Stimulated activated CD4-positive, alpha-beta T cell treated with anti-CD3 and anti-CD28 coated beads, Interleukin-1b, Interleukin-23, amount 100 ng/mL, for 48 hours (primary cell): Measurements from ENCODE around the gene FRMPD4.

Experiments used
- DNase-seq: peaks from one replicate; pipeline ENCODE4 v3.0.0-alpha.2; 2020

Gene FRMPD4

DNA sequence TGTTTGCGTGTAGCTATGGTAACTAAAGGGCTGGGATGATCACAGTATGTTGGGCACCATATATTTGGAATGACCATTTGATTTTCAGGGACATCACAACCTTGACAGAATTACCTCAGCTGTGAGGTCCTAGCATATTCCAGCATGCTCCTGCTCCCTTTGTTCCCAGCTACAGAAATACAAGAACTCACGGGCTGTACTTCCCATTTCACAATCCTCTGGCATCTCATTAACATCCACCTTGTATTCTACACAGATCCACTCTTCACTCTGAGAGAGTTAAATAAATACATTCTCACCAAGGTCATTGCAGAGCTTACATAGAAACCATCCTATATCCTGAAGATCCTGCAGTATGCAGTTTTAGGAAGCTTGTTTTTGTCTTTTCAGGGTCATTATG lies 169.7 kb downstream of the FRMPD4 start:
- no peak for DNase-seq

DNA sequence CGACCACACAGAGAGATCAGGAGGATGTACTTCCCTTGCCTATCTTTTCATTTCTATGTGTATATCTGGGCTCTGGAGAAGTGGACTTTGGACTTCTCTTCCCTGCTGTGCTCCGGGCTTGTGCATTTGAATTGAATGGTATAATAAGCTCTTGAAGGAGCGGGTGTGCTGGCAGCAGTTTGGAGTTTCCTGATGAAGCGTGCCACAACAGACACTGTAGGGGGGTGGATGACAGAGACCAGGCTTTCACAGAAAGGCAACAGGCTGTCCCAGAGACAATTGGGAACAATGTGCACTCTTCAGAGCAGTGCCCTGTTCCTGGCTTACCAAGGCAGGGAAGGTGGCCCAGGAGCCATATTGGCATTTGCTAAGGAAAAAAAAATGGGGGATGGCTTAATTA lies 170.1 kb downstream of the FRMPD4 start:
- DNase-seq, result no peak

DNA sequence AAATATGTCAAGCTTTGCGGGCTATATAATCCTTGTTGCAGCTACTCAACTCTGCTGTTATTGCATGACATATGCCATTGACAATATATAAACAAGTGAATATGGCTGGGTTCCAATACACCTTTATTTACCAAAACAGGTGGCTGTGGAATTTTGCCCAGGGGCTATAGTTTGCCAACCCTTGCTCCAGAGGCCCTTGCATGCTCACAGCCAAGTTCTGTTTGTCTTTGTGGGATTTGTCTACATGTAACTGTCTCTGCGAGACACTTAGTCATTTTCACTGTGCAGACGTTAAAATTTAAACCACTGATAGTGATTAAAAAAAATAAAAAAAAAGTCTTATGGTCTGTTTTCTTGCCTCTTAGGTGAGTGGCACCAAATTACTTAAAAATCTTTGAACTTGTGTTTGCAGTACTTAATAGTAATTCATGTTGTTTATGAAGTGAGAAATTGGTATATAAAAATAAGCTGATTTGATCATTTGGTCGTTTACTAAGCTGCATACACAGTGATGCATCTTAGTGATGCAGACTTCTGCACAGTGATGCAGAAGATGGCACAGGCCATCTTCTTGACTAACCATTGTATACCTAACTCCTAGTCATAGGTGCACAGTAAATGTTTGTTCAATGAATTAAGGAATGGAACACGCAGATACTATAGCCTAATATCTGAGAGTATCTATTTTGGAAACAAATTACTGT lies 170.9 kb downstream of the FRMPD4 start:
- no peak for DNase-seq

DNA sequence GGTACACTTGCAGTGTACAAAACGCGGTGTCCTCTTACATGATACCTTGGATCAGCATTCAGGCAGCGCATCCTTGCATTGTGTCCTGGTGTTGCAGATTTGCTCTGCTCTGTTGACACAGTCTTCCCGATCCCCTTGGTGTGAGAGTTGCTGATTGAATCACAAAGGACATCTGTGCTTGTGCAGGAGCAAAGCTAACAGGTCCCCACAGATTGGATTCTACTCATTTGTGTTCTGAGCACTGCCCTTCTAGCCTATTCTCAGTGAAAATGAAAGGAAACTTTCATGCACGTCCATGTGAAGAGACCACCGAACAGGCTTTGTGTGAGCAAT lies 171.4 kb downstream of the FRMPD4 start:
- no peak for DNase-seq

DNA sequence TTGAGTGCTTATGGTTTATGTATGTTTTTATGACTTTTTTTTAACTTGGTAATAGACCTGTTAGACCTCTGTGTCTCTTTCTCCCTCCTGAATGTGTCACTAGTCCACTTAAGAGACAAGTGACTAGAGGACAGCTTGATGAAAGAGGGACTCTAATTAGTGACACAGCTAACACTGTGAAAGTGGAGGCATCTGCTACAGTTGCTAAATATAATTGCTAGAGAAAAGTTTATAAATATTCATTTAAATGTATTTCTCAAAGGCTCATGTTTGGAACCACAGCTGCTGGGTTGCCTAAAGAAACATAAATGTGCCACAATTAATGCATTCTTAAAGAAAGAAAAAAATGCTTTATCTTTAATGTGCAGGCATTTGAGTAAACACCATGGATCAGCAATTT lies 176.4 kb downstream of the FRMPD4 start:
- DNase-seq, result no peak

DNA sequence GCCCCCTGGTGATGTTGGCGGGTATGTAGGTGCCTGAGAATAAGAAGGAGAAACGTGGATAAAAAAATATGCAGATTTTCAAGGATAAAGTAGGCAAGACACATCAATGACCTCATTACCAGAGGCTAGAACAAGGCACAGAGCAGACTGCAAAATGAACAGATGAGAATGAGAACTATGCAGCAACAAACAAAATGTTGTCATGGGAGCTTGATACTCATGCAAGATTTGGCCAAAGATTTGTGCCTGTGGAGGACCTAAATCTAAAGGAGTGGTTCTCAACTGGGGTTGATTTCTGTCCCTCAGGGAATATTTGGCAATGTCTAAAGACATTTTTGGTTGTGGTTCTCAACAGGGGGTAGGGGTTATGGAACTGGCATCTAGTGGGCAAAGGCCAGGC lies 177.3 kb downstream of the FRMPD4 start:
- DNase-seq, result no peak

DNA sequence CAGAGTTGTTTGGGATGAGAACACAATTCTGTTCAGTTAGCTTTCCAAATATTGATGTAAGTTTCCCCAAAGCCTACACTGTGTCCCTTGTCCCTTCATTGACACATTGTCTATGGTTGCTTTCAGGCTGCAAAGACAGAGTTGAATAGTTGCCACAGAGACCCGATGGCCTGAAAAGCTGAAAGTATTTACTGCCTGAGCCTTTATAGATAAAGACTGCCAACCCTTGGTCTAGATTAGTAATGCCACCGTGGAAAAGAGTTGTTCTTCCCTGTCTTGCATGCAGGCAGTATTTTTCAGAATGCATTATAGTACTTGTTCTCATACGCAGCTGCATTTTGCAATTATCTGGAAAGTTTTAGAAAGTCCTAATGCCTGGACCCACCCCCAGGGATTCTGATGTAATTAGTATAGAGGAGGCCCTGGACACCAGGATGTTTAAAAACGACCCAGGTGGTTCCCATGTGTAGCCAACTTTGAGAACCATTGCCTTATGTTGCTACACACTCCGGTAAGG lies 180.8 kb downstream of the FRMPD4 start:
- DNase-seq, result no peak

DNA sequence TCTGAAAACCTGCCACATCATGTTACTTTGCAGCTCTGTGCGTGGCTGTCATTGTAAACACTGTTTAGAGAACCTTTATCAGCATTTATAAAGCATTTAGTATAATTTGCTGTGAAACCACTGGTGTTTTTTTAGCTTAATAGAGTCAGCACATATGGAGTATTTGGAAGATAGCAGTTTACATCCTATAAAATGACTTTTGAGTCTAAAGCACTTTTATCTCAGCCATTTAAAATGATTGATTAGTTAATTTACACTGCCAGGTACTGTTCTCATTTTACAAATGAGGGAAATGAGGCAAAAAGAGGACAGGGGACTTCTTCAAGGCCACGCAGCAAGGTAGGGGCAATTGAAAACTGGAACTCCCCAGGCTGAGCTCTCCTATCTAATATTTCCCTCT lies 181.7 kb downstream of the FRMPD4 start:
- DNase-seq, result no peak

DNA sequence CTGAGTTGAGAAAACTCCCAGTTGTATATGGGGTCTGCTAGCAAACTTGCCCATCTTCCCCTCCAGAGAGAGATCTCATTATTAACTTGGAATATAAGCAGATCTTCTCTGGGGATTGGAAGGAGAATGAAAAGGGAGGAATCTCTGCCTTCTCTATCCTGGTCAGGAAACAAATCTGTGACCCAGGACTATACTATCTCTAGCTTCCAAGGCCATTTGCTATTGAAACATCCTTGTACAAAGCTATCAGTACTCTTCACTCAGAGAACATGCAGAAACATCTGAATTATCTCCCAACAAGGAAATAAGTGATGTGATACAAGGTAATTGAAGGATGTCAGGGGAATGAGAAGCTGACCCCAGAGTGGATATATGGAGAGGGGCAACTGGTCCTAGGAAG lies 183.8 kb downstream of the FRMPD4 start:
- no peak for DNase-seq

DNA sequence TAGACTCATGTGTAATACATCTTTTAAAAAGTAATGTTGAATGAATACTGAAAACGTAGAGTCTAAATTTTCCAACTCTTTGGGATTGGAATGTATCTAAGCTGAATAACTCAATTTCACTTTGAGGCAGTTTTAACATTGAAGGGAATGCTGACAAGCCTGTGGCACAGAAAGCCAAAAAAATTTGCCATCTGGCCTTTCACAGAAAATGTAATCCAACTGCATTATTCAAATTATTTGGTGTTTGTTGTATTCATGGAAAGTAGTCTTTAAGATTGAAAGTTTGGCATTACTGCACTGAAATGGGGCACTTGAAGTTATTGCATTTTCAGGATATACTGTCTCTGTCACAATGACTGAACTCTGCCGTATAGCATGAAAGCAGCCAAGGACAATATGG lies 186.9 kb downstream of the FRMPD4 start:
- no peak for DNase-seq

DNA sequence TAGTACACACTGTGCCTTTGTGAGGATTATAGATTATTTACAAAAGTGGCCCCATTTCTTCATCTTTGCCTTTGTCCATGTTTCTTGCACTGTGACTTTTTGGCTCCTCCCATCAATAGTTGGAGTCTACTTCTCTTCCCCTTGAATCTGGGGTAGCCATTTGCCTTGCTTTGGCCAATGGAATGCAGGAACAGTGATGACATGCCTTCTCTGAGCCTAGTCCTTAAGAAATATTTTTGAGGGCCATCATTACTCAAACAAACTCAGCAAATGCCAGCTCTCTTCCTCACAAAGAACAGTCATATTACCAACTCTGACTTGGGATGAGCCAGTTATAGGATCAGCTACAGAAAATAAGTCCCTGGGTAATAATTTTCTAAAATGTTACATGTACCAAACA lies 189.6 kb downstream of the FRMPD4 start:
- no peak for DNase-seq

DNA sequence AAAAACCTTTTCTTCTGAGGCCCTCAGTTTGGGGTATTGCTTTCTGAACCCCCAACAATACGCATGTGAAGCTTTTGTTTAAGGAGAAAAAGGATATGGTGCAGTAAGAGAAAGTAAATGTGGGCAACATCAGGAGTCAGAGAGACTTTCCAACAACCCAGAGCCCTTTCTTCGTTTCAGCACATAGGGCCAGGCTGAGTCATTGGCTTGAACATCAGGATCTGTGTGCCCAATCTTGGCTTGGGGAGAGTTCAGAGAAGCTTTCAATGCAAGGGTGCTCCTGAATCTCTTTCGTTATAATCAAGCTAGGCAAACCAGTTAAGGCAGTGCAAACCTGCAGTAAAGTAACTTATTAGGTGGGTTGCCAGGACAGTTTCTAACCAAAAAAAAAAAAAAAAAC lies 191.2 kb downstream of the FRMPD4 start:
- DNase-seq, result no peak

DNA sequence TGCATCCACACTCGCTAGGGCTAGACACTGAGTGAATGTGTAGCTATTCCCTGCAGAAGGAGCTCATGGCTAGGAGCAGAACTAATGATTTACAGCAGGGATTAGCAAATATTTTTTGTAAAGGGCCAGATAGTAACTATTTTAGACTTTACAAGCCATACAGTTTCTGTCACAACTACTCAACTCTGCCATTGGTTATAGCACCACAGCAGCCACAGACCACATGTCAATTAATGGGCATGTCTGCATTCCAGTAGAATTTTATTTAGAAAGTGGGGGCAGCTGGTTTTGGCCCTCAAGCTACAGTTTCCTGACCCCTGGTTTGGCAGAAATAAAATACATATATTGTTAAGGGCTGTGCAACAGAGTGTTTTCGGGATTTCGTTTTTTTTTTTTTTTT lies 192.6 kb downstream of the FRMPD4 start:
- no peak for DNase-seq

DNA sequence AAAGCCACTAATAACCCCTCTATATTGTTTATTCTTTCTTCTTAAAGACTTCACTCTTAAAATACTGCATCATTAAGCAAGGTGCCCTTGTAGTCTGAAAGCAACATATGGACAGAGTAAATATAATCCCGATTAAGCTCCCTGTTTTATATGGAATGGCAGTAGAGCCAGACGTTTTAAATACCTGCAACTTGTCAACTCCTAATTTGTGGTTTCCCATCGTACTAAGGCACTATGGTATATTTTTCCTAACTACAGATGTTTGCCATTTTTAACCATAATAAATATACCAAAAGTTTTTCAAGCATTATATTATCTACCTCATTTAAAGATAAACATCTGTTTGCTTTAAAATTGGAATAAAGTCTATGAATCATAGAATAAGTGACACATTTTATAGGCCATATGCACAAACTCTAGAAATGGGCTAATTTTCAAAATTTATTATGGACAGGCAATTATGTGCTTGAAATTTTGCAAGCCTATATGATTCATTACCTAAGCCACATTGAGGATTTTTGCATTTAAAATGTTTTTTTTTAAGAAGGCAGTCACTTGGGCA lies 194.6 kb downstream of the FRMPD4 start:
- DNase-seq, result no peak

DNA sequence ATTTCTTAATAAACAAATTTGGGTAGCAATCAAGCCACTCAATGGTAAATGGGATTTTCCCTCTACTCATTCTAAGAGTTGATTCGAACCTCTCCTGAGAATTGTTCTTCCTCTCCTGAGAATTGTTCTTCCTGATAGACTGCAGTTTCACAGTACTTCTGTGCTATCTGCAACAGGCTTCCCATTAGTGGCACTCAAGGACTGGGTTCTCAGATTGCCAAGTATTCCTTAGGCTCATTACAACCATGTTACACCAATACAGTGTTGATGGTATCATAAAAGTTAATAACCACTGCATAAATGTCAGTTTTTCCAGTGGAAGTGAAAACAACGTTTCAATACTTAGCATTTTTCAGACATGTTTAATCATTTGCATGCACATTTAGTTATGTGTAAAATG lies 201.6 kb downstream of the FRMPD4 start:
- no peak for DNase-seq

DNA sequence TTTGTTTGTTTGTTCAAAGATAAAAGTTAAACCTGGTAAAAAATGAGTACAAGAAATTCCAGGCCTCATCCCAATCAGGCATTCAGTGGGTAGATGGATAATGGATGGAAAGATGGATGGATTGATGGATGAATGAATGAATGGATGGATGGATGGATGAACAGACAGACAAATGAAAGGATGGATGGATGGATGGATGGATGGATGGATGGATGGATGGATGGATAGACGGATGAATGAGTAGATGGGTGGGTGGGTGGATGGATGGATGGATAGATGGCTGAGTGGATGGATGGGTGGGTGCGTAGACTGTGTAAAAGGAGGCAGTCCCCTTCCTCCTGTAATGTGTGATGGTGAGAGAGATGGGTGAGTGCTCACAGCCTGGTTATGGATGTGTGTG lies 206.7 kb downstream of the FRMPD4 start:
- no peak for DNase-seq

DNA sequence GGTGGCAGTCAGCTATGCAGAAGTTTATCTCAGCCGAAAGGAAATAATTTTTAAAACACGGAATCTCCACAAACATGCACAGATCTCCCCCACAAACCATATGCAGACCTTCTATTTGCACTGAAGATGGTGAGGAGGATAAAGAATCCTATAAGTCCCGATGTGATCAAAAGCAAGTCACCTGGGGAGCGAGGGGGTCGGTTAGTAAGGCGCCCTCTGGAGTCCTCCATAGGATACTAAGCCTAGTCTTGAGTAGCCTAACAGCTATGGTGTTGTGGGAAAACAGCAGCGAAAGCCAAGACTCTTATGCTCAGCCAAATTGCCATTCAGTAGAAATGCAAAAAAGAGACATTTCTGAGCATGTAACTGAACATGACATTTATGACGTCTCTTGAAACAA lies 210.9 kb downstream of the FRMPD4 start:
- DNase-seq, result no peak

DNA sequence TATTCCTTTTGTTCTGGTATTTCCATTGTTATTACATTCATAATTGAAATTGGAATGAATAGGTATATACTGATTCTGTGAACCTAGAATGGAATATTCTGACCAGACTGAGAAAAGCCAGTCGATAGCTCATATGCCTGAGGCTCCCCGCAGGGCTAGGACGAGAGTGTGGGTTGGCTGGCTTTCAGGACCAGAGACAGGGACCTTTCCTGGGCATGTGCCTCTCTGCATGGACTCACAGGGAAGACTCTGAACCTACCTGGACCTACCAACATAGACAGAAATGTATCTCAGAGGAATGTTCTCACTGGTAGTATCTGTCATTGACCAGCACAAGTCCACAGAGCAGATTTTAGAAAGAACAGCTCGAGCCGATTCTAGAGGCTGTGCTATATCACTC lies 214.6 kb downstream of the FRMPD4 start:
- DNase-seq, result no peak

DNA sequence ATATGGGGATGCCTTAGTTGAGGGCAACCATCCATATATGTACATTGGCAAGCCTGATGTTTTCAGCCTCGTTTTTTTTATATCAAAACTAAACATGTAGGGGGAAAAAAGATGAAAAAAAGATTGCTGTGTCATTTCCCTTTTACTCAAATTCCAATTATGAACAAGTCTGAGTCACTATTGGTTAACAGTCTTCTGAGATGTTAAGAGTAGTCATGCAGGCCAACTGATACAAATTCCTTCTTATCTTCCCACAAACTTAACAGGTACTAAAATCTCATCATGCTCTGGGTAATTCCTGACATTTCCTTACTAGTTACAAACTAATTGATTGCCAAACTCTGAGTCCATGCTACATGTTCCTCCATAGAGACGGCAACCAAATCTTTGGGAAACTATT lies 222.1 kb downstream of the FRMPD4 start:
- DNase-seq, result no peak

DNA sequence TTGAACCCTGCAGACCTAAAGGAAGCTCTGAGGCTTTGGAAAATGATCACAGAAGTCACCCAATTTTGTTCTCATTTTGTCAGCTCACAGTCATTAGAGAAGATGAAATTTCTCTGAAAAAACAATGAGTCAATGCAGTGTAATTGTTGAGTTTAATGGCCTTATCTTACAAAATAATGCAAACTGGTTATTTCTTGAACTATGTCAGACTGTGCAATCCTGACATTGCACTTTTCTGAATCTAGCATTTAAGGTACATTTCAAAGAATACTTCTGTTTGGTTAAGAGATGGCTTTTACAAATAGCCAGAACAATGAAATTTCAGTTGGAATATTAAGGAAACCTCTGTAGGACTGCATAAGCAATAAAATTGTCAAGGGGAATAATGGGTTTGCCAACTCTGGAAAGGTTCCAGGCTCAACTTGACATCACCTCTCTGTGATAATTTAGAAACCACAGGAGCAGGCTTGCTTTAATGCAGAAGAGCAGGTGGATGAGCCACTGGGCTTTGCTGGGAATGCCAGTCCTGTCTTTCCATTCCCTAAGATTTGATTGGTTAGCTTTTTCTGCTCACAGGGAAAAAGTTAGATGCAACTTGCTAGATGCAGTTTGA lies 222.8 kb downstream of the FRMPD4 start:
- no peak for DNase-seq

DNA sequence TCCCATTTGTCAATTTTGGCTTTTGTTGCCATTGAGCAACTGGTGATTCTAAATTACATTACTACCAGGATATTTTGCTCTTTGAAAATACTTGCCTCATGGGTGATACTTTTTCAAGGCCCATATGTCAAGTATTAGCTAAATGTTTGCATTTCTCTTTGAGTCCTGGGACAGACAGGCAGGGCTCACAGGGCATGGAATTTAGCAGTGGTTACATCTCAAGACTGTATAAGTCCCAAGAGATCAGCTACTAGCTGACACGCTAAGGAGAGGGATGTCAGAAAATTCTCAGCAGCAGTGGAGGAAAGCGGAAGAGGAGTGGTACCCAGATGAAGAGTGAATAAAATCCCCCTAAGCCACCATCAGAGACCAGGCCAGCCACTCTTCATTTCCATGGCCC lies 224.9 kb downstream of the FRMPD4 start:
- DNase-seq, result no peak

DNA sequence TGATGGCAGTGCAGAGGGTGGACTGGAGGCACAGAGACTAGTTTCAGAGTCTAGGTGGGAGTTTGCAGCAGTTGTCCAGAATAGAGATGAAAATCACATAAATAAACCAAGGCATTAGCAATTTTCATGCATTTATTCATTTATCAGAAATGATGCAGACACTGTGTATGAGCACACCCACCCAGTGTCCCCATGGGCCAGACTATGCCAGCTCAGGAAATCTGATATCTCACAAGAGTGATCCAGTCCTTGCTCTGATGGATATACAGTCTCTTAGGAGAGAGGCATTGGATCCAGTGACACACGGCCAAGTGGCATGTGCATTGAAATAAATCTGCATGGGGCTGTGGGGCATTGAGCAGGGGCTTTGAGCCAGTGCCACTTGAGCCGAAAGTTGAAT lies 228.2 kb downstream of the FRMPD4 start:
- DNase-seq, result no peak

DNA sequence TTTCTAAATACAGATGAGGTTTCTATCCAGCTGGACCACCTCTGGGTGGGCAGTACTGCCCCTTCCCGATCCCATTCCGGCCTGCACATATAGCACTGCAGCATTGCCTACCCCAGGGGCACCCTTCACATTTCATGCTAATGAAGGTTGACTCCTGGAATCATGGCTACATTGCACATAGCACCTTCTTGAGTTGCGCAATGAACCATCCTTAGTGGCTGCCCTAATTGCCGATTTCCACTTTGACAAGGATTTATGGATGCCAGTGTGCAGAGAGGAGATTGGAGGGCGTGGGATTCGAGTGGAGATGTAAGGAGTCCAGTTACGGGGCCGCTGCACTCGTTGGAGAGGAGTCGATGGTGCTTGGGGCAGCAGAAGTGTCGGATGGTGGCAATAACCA lies 229.0 kb downstream of the FRMPD4 start:
- DNase-seq, result no peak

DNA sequence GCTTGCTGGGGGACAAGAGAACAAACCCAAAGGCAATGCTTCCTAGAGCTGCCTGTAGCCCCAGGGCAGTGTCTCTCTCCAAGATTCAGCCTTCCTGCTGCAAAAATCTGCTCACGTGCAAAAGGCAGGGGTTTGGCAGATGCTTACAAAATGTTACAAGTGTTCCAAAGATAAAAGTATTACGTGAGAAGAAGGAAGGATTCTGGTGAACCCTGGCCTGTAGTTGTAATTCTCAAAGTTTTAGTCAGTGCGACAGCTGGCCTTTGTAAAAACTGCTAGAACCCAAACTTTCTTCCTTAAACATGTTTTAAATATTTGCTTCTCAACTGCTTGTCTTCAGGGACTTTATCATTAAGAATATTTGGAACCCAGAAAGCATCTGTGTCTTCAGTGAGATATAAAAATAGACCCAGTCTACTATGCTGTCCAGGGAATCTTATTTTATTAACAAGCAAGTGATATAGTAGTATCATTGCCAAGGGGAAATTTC lies 232.3 kb downstream of the FRMPD4 start:
- no peak for DNase-seq

DNA sequence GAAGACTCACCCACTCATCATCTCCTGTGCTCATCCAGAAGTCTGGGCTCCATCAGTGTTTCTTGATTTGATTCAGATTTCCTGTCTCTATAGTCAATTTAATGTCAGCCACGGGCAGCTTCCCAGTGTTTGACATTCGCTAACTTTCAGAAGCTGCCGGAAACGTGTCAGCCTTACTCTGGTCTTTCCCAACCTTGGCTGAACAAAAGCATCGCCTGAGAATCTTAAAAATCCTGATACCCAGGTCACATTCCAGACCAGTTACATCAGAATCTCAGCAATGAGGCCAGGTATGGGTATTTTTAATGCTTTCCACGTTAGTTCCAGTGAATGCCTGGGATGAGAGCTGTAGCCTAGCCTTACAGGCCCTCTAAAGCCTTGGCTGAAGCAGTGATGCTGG lies 233.8 kb downstream of the FRMPD4 start:
- no peak for DNase-seq
